ENCODE data around the gene NAB2. TPM values are rescaled to one million over a fixed set of nuclear protein-coding genes. Genes with fewer than 3 reads are reported as not detected.

NAB2 gene
- total and polyA plus RNA-seq, 9 of the 15 experiments (the other 6 are each of a cell fraction or from before 2014, with no cell fraction given), result 0.45 to 40.9 (median 20.4) TPM

GRCh38 chr12:57128519-57129247 lies 39.8 kb downstream of the NAB2 start:
- intact Hi-C loops (cut with micrococcal nuclease) (loop anchor here (10.0 kb wide), 1 partner anchor 116 kb away; no protein-coding TSS in a partner anchor), in situ Hi-C loops (cut with MboI) (no loop called here)
- Histone ChIP-seq H3K9me3 (replicated peaks; ENCODE audit: control insufficient read depth, insufficient read depth, low read depth, low read length) (peaks cover 3% of the 10 kb centered on the region), H3K27ac (ENCODE audit: extremely low read depth, low read depth, low read length) (no peak overlapping the region), H3K4me2 (ENCODE audit: insufficient read depth, low read length) (no peak overlapping the region; the same call in 1 of the 2 replicates), H3K4me1 (replicated peaks in 1 of 2; ENCODE audit: control insufficient read depth in 2 of 2, insufficient read depth in 2 of 2, low read length in 2 of 2) (peaks cover 18 to 31% of the 10 kb centered on the region in 2 experiments), H3K79me2 (ENCODE audit: control insufficient read depth, insufficient read depth, low read length) (no peaks in the 10 kb centered on the region), H3K36me3 (ENCODE audit: control insufficient read depth, insufficient read depth, low read length) (no peaks in the 10 kb centered on the region), H4K20me1 (replicated peaks; ENCODE audit: control insufficient read depth, insufficient read depth, low read length) (no peaks in the 10 kb centered on the region), H3K9ac (ENCODE audit: insufficient read depth in 1 of 2, low read depth in 2 of 2, low read length in 2 of 2) (peak overlapping the region in 1 of 2 experiments; percentile 60; a peak in 1 of 4 replicates), H3K4me3 (peak overlapping the region; percentile 59), H3K27me3 (ENCODE audit: control insufficient read depth in 2 of 2, insufficient read depth in 2 of 2, low read length in 2 of 2) (no peaks in the 10 kb centered on the region), H2AFZ (ENCODE audit: low read depth, low read length) (no peak overlapping the region), H3K9me1 (ENCODE audit: control insufficient read depth, insufficient read depth, low read length) (no peaks in the 10 kb centered on the region)
- POLR2A ChIA-PET, result interaction anchor here (0.7 to 1.5 kb wide), 7 partner anchors 8 to 607 kb away, joined by 3 to 6 read pairs (median 4); no protein-coding TSS in a partner anchor
- WGBS (ENCODE audit: insufficient coverage, low coverage, missing lambda C conversion rate), result 20% methylated on average over 18 of the region's 35 CpGs
- no peak for DNase-seq (ENCODE audit: extremely low read depth in 1 of 4, low spot score in 3 of 4)
- CTCF ChIA-PET (ENCODE audit: low intra/inter-chr PET ratio), result interaction anchor here (0.6 kb wide), 1 partner anchor 69 kb away, joined by 3 read pairs; no protein-coding TSS in a partner anchor
- TF ChIP-seq E2F3 (CRISPR knock-in tag; IDR thresholded peaks at IDR 0.05), result no peak
- TF ChIP-seq MCM5 (IDR thresholded peaks at IDR 0.05; ENCODE audit: low read depth), result no peak
- no peak for TF ChIP-seq XRCC5 (IDR thresholded peaks at IDR 0.05; ENCODE audit: low read depth, low read length)
- no peak for TF ChIP-seq ZNF740 (CRISPR knock-in tag; IDR thresholded peaks at IDR 0.05)
- TF ChIP-seq ZNF740 (tag; IDR thresholded peaks at IDR 0.05), result peak in 1 of 2 experiments; percentile 71; a peak in 1 of 4 replicates
- no peak for TF ChIP-seq PHF8 (IDR thresholded peaks at IDR 0.05; ENCODE audit: borderline replicate concordance, low read length)
- TF ChIP-seq PHB (CRISPR knock-in tag; IDR thresholded peaks at IDR 0.05), result no peak
- no peak for TF ChIP-seq ZNF311 (CRISPR knock-in tag; IDR thresholded peaks at IDR 0.05)
- peak; percentile 20; the same call in 1 of the 2 replicates for TF ChIP-seq ZBTB7A (IDR thresholded peaks at IDR 0.05; ENCODE audit: borderline replicate concordance, control insufficient read depth, low read depth, low read length)
- TF ChIP-seq ZBED1 (IDR thresholded peaks at IDR 0.05), result no peak
- TF ChIP-seq FOXP1 (CRISPR knock-in tag; IDR thresholded peaks at IDR 0.05), result no peak
- peak; percentile 52 for TF ChIP-seq VEZF1 (CRISPR knock-in tag; IDR thresholded peaks at IDR 0.05)
- no peak for TF ChIP-seq FUS (optimal IDR thresholded peaks at IDR 0.05; ENCODE audit: low read depth, low read length)
- no TSS peak for BruUV-seq (replicated peaks)
- FAIRE-seq, result no peak
- no peak for ATAC-seq

Measured in K562 (cell line).